ENCODE results near the gene DCAF11.

GRCh38 chr14:24100982-24101494 lies 13.5 kb upstream of the DCAF11 start:
- no peak for TF ChIP-seq PAX8 (CRISPR knock-in tag; IDR thresholded peaks at IDR 0.05; ENCODE audit: borderline replicate concordance)
- no peak for TF ChIP-seq FOSL2 (CRISPR knock-in tag; IDR thresholded peaks at IDR 0.05)
- no peak for TF ChIP-seq NFE2 (CRISPR knock-in tag; IDR thresholded peaks at IDR 0.05)
- TF ChIP-seq ZNF883 (CRISPR knock-in tag; IDR thresholded peaks at IDR 0.05; ENCODE audit: not compliant biosample characterization), result no peak
